ENCODE measurements around the gene CIC.

DNA sequence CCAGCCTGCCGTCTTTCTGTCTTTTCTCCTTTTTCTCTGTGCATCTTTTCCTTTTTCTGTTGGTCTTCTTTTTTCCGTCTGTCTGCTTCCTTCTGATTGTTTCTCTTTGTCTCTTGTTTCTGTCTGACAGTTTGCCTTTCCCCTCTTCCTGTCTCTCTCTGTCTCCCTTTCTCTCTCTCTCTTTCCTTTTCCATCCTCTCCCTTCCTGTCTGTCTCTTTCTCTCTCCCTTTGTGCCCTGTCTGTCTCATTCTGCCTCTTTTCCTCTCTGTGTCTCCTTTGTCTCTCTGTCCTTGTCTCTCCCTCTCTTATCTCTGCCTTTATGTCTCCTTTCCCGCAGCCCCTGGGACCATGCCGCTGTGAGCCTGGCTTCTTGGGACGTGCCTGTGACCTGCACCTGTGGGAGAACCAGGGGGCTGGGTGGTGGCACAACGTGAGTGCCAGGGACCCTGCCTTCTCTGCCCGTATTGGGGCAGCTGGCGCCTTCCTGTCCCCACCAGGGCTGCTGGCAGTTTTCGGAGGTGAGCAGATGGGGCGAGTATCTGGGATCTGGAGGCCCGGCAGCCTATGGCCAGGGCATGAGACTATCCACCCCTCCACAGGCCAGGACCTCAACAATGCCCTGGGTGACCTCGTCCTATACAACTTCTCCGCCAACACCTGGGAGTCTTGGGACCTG, 65.8 kb downstream of the CIC start:
- TF ChIP-seq, protein P1, sequence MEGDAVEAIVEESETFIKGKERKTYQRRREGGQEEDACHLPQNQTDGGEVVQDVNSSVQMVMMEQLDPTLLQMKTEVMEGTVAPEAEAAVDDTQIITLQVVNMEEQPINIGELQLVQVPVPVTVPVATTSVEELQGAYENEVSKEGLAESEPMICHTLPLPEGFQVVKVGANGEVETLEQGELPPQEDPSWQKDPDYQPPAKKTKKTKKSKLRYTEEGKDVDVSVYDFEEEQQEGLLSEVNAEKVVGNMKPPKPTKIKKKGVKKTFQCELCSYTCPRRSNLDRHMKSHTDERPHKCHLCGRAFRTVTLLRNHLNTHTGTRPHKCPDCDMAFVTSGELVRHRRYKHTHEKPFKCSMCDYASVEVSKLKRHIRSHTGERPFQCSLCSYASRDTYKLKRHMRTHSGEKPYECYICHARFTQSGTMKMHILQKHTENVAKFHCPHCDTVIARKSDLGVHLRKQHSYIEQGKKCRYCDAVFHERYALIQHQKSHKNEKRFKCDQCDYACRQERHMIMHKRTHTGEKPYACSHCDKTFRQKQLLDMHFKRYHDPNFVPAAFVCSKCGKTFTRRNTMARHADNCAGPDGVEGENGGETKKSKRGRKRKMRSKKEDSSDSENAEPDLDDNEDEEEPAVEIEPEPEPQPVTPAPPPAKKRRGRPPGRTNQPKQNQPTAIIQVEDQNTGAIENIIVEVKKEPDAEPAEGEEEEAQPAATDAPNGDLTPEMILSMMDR (IDR thresholded peaks at IDR 0.05): no peak
- TF ChIP-seq POLR2A (IDR thresholded peaks at IDR 0.05): no peak

Measured in esophagus squamous epithelium (tissue), 4 donors.